HuH-7.5 (cell line): ENCODE results near the gene KCTD10.
"Not testable (repeated sequence)": the region's sequence is repeated elsewhere in the genome, so short reads cannot be mapped to it uniquely, and the experiment has no call there.

Experiments used
- DNase-seq: peaks from one replicate; pipeline ENCODE4 v3.0.0; 2011; ENCODE audit warnings: low spot score

Gene KCTD10

DNA sequence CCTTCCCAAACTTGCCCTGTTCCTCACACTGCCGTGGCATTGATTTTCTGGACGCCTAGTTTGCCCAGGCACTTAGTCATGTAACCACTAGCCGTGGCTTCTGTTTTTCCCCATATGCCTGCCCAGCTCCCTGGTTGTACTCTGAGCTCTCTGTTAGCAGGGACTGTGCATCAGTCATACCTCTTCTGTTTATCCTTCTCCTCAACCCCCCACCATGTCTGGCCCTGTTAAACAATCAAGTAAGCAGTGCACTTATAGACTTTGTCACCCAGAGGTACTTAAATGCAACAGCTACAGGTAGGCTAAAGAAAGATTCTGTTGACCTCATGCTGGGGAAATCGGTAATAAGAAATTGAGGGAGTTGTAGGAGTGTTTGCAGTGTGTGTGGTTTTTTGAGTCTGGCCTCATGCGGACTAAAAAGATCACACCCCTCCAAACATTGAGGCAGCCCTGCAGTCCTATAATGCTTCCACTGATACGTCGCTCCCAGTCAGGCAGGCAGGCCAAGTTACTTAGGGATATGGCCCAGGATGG is 17.3 kb upstream of the KCTD10 start:
- no peak for DNase-seq

DNA sequence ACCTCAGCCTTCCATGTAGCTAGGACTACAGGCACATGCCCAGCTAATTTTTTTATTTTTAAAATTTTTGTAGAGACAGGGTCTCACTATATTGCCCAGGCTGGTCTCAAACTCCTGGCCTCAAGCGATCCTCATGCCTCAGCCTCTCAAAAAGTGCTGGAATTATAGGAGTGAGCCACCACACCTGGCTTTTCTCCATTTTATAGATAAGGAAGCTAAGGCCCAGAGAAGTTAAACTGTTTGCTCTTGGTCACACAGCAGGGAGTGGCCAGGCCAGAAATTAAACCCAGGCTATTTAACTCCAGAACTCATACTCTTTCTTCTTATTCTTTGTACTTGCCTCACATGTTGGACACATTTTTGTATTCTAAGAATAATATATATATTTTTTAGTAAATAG is 16.8 kb upstream of the KCTD10 start:
- DNase-seq: no peak

DNA sequence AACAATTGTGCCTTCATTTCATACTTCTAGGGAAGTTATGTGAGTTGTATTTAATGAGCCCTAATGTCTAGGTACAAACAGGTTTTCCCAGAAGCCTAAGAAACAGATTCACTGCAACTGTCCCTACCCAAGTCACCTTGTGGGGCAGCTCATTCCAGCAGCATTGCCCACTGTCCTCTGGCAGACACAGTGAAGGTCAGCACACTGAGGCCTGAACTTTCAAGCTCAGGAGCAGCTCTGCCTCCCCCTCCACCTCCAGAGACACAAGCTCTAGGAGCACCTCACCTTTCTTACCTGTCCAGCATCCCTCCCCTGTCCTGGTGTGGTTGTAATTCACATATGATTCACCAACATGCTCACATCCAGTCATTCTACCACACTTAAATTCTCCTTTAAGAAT is 16.0 kb upstream of the KCTD10 start:
- DNase-seq: no peak

DNA sequence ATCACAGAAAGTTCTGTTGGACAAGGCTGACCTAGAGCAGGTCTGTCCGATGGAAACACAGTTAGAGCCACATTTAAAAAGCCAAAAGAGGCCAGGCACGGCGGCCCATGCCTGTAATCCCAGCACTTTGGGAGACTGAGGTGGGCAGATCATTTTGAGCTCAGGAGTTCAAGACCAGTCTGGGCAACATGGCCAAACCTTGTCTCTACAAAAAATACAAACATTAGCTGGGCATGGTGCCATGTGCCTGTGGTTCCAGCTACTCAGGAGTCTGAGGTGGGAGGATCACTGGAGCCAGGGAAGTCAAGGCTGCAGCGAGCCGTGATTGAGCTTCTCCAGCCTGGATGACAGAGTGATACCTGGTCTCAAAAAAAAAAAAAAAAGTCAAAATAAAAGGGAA is 15.3 kb upstream of the KCTD10 start:
- no peak for DNase-seq

DNA sequence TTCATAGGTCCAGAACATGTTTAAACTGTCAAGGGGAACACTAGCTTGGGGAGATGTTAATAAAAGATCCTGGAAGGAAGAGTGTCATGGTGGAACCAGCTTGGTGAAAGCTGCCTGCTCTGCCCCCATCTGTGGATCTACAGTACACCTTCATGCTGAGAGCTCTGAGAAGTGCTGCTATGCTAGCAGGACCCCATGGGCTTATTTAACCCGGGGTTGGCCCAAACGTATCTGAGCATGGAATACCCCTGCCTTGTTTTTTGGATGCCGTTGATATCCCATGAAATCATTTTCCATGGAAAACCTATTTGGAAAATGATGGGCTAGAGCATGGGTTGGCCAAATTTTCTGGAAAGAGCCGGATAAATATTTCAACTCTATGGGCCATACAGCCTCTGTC is 14.6 kb upstream of the KCTD10 start:
- DNase-seq: no peak

DNA sequence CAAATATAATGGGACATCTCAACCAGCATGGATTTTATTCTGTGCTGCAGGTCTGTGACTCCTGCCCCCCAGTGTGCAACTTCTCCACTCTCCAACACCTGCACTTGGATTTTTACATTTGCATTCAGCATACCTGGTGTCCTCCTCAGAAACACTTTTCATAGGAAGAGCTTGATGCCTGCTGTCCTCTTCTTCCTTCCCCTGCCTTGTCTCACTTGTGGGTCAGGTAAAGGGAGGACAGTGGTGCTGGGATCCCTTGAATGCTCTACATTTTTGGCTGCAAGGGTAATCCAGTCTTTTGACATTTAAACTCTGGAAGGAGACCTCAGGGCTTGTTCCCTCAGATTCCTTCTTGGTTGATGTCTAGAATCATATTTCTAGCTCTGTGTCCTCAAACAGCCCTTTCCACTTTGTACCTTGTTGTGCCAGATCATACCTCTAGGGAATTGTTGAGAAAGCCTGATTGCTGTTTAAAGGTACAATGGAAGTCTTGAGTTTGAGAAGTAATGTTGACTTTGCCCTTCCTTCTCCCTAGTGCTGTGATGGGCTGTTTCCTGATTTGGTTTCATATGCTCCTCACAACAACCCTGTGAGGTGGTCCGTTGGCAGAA is 13.0 kb upstream of the KCTD10 start:
- no peak for DNase-seq

DNA sequence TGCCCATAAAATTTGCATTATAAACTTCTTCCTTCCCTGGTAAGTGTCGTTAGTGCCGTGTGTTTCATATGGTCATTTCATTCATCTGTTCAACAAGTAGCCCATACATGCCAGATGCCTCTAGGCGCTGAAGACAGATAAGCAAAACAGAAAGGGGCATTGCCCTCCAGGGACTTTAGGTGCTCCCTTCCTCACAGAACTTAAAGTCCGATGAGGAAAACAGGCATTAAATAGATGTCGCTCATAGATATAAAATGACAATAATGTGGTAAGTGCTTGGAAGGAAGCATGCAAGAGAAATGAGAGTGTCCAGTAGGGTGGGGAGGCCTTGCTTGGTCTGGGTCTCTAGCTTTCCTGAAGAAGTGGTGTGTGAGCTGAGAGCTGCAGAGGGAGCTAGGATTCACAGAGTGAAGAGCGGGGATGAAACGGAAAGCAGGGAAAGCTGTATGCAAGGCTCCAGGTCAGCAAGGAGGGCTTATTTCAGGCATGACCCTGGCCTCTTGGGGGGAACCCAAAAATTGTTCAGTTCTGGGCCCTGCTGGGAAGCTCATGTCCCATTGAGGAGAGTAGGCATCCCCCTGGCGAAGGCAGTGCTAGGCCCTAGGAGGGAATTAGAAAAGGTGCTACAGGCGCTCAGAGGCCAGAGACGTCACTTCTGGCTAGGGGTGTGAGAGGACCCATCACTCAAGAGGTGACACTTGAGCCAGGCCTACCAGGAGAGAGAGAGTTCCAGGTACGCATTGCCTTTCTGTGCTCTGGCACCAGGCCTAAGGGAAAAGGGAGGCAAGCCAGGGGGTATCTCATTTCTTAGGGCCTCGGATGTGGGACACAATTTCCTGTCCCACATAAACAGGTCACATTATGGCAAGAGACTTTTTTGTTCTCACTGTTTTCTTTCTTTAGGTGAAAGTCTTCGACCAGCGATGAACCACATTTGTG is 12.2 kb upstream of the KCTD10 start:
- no peak for DNase-seq

DNA sequence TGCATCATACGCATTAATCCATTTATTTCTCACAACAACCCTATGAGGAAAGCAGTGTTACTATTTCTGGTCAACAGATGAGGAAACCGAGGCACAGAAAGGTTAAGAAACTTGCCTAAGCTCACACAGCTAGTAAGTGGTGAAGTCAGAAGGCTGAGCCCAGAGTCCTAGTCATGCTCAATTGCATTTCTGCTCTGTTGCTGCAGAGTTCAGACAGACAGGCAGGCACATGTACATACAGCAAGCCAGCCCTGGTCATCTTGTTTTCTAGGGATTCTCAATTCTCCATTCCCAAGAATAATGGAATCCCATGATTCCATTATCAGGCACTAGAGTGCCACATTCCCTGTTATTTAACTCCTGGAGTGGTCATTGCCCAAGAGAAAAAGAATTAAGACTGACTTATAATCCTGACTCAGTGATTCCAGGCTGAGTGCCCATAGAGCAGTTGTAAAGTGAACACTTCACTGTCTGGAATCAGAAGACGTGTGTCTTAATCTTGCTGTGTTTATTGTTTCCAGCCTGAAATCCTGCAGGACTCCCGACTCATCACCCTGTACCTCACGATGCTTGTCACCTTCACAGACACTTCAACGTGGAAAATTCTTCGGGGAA is 11.1 kb upstream of the KCTD10 start:
- no peak for DNase-seq

DNA sequence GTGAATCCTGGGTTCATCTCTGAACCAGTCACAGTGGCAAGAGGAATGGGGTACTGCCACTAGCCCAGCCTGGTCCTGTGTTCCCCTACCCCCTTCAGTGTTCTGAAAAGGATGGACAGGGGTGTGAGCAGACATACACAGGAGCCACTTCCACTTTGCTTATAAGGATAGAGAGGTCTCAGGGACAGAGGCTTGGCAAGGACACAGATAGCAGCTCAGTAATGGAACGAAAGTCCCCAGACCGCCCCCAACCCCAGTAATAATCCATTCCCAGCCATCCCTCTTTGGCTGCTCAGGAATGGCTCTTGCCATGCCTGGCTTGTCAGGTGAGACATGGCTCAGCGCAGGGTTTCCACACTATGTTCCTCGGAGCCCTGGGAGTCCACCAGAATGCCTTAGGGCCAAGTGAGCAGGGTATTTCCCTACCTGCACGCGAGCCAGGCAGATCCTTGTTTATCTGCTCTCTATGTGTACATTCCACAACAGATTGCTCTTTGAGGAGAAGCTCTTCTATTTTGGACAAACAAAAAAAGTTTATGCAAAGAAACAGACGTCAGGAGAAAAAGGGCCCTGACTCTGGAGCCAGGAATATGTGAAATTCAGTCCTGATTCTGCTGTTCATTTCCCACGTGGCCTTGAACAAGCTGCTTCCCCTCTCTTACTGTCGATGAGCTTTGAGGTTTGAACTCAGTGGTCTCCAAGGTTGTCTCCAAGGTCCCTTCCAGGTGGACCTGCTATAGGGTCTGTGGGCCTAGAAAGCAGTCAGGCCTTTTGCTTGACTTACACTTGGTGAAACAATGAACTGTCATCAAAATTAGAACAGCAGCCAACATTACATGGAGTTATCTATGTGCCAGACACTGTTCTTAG is 10.3 kb upstream of the KCTD10 start:
- no peak for DNase-seq

DNA sequence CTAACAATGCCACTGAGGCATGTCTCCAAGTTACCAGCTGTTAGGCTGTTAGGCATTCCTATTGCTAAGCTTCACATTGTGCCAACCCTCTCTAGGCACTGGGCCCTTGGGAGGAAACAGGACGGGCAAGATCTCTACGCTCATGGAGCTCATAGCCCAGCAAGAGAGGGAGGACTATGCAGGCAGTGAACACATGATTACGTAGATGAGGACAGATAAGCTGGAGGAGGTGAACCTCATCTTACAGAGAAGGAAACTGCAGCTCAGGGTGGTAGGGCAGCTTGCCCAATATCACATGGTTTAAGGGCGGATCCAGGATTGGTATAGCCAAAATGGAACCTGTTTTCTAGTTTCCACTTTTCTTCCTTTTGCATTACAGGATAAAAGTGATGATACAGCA is 8.1 kb upstream of the KCTD10 start:
- DNase-seq: no peak

DNA sequence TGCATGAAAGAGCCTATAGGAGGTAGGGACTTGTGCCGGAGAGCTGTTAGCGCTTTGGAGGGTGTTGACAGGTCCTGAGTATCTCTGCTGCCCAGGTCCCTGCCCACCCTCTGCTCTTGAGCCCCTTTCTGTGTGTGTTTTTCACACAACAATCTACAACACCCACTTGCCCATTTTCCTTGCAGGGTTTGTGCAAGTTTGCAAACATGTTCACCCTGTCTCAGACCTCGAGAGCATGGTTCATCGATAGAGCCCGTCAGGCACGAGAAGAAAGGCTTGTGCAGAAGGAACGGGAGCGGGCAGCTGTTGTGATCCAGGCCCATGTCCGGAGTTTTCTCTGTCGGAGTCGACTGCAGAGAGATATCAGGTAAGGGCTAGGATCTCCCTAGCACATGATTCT is 6.2 kb upstream of the KCTD10 start:
- no peak for DNase-seq

DNA sequence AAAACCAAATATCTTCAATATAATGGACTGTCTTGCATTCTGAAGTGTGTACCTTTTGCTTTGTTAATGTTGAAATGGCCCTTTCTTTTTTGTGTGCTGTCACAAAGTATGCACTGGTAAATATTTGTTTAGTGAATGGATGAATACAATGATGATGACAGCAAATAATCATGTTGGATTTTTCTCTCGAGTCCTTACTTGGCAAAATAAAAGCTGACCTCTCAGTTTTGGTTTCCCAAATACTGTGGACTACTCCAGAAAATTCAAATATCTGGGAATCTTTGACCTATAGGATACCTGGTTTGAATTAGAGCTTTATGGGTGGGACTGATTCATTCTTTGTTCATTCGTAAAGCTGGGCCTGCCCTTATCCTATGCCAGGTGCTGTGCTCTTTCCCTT is 5.8 kb upstream of the KCTD10 start:
- DNase-seq: no peak

DNA sequence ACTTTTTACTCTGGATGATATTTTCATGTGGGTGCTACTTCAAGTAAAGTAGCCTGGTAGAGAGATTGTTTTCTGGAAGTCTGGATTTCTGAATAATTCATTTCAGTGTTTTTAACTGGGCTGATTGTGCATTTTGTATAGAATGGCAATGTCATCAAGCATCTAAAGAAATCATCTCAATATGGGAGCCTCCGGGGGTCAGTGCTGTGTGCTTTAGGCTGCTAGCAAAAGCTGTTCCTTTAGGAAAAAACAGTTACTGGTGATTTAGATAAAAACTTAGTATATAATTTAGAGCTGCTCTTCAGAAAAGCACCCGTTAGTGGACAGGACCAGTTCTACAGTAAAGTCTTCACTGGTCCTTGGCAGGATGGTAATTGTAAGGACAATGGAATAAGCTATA is 5.4 kb upstream of the KCTD10 start:
- no peak for DNase-seq

DNA sequence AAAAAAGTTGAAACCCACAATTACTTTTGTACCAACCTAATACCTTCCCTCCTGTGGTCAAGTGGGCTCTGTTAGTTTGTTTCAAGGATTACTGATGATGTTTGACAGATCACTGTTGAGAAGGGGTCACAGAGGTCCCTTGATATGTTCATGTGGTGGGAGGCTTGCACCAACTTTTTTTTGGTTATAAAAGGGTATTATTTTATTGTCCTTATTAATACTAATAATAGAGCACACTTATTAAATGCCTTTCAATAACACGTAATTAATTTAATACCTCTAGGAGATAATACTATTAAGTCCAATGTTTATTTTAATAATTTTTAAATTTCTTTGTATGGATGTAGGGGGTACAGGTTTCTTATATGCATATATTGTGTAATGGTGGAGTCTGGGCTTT is 4.8 kb upstream of the KCTD10 start:
- no peak for DNase-seq

DNA sequence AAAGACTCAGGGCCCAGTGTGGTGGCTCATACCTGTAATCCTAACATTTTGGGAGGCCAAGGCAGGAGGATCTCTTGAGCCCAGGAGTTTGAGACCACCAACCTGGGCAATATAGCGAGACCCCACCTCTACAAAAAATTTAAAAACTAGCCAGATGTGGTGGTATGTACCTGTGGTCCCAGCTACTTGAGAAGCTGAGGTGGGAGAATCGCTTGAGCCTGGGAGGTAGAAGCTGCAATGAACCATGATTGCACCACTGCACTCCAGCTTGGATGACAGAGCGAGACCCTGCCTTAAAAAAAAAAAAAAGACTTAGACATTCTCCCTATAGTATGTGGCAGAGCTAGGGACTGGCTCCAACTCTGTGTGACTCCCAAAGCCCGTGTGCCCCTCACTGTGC is 3.3 kb upstream of the KCTD10 start:
- no peak for DNase-seq

DNA sequence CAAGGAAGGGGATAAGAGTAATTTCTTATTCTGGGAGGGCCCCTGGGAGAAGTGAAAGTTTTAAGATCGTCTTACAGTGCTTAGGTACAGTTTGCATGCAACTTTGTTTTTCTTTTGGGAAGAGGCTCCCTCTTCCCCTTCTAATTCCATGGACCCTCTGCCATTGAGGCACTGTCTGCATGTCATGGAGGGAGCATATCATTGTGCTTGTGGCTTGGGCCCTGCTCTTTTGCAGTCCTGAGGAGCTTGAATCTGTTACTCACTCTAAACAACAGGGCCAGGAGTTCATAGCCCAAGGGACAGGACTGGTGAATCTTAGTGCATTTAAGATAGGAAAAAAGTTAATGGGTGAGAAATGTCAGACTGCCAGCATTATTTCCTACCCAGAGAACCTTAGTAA is 2.7 kb upstream of the KCTD10 start:
- no peak for DNase-seq

DNA sequence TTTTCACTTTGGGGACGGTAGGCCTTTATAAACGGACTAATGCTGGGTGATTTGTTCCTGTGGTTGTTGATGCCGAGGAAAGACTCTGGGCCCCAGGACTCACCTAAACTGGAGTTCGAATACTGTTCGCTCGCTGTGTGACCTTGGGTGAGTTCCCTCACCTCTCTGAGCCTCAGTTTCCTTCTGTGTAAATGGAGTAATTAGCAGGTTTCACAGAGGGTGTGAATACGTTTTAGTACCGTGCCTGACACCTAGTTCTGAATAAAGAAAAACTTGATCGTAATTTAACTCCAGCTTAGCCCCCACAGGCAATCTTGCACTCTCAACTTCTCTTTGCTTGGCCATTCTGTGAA is 839 bp upstream of the KCTD10 start:
- no peak for DNase-seq

DNA sequence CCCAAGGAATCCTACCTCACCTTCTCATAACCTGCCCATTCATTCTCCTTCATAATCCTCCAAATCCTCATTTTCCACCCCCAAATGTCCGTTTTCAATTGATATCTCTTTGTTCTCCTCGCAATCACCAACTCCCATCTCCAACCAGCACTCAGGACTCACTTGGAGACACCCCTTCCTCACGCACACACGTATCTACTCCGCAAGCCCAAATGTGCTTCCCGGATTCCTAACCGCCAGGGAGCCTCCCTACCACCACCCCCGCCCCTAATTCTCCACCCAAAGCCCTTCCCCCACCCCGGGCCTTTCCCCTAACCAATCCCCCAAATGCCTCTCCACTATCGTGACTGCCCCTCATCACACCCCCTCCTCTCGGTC is 304 bp downstream of the KCTD10 start:
- DNase-seq: no peak

DNA sequence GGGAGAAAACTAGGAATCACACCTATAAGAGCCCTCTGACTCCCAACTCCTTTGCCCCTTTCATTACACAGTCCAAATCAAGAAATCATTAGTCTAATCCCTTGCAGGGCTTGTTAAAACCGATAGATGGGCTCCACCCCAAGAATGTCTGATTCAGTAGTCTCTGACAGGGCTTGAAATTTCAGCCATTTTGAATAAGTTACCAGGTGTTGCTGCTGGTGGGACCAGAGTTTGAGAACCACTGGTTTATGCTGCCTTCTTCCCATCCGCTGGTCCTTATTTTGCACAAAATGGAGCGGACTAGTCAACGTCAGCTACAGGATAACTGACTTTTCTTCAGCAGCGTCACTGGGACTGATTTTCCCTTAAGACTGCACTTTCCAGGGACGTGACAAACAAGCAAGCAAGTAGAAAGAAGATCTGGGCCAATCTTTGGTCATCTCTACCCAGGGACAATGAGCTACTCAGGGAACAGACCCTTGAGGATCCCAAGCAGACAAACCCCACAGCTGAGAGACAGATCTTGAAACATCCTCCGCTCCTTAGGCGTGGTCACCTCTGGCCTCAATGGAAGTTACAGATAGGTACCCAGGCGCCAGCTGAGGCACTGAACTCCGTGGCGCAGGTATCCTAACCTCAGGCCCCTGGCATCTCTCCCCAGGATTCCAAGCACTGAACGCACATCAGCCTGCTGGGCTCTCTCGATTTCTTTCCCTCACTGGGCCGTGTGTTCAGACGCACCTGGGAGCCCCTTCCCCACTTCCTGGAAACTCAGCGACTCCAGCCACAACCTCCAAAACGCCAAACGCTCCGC is 900 bp downstream of the KCTD10 start:
- DNase-seq: no peak

DNA sequence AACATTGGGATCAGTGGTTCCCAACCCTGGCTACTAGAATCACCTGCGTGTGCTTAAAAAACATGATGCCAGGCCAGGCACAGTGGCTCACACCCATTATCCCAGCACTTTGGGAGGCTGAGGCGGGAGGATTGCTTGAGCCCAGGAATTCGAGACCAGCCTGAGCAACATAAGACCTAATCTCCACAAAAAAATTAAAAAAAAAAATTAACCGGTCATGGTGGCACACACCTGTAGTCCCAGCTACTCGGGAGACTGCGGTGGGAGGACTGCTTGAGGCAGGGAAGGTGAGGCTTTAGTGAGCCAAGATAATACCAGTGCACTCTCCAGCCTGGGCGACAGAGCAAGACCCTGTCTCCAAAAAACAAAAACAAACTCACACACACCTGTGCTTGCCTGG is 2.0 kb downstream of the KCTD10 start:
- no peak for DNase-seq

DNA sequence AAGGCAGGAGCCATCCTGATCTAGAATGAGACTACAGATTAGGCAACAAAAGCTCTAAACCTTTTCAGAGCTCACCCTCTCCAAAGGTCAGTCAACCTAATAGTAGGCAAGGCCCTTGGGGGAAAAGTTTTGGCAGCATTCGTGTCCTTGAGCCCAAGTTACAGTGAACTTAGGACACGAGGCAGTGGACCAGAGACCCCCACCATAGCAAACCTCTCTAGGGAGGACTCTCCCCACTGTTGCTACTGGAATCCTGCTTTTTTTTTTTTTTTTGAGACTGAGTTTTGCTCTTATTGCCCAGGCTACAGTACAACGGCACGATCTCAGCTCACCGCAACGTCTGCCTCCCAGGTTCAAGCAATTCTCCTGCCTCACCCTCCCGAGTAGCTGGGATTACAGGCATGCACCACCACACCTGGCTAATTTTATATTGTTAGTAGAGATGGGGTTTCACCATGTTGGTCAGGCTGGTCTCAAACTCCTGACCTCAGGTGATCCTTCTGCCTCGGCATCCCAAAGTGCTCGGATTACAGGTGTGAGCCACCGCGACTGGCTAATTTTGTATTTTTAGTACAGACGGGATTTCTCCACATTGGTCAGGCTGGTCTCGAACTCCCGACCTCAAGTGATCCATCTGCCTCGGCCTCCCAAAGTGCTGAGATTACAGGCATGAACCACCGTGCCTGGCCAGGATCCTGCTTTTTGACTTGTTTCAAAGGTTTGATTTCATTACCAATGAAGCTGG is 3.4 kb downstream of the KCTD10 start:
- not testable (repeated sequence) for DNase-seq
